Measurements from ENCODE around the gene C2orf78. TPM values are rescaled to one million over a fixed set of nuclear protein-coding genes. Genes with fewer than 3 reads are reported as not detected.

C2orf78 gene
- total RNA-seq, 1 experiment from 2014 or later = 0.39 TPM

- H3K27ac Mint-ChIP-seq = peak within 1 kb of the TSS; percentile 81
- H3K27me3 Mint-ChIP-seq (ENCODE audit: low read depth) = peaks cover 49% of the 10 kb centered on the region
- peaks cover 13% of the 10 kb centered on the region for H3K9me3 Mint-ChIP-seq
- ChIA-PET CTCF (interaction anchor here (1.0 to 1.6 kb wide), 6 partner anchors 10 to 383 kb away, joined by 3 to 11 read pairs (median 5); partner anchors contain the start of gene STAMBP), POLR2A (interaction anchor here (1.0 kb wide), 1 partner anchor 34 kb away, joined by 3 read pairs; no protein-coding TSS in a partner anchor)
- peaks cover 20% of the 10 kb centered on the region for H3K36me3 Mint-ChIP-seq
- H3K4me1 Mint-ChIP-seq = peaks cover 6% of the 10 kb centered on the region
- DNase-seq (ENCODE audit: low spot score) (peak; percentile 90), ATAC-seq (peak; percentile 98)
- H3K4me3 Mint-ChIP-seq = peak within 1 kb of the TSS; percentile 99
- TF ChIP-seq ZNF396 (CRISPR knock-in tag; IDR thresholded peaks at IDR 0.05; ENCODE audit: borderline replicate concordance) = peak; percentile 87; the same call in 1 of the 2 replicates
- TF ChIP-seq ZNF263 (CRISPR knock-in tag; IDR thresholded peaks at IDR 0.05; ENCODE audit: low read depth) = no peak
- TF ChIP-seq TEAD1 (CRISPR knock-in tag; IDR thresholded peaks at IDR 0.05) = no peak
- TF ChIP-seq, protein P1, sequence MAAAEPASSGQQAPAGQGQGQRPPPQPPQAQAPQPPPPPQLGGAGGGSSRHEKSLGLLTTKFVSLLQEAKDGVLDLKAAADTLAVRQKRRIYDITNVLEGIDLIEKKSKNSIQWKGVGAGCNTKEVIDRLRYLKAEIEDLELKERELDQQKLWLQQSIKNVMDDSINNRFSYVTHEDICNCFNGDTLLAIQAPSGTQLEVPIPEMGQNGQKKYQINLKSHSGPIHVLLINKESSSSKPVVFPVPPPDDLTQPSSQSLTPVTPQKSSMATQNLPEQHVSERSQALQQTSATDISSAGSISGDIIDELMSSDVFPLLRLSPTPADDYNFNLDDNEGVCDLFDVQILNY (CRISPR knock-in tag; IDR thresholded peaks at IDR 0.05) = no peak
- TF ChIP-seq FOXJ3 (CRISPR knock-in tag; IDR thresholded peaks at IDR 0.05; ENCODE audit: borderline replicate concordance) = peak; percentile 69; the same call in 1 of the 2 replicates
- TF ChIP-seq NR3C1 (CRISPR knock-in tag; conservative IDR thresholded peaks at IDR 0.05; ENCODE audit: low read depth) = no peak
- TF ChIP-seq HMGA2 (CRISPR knock-in tag; IDR thresholded peaks at IDR 0.05) = no peak
- TF ChIP-seq, protein P2, sequence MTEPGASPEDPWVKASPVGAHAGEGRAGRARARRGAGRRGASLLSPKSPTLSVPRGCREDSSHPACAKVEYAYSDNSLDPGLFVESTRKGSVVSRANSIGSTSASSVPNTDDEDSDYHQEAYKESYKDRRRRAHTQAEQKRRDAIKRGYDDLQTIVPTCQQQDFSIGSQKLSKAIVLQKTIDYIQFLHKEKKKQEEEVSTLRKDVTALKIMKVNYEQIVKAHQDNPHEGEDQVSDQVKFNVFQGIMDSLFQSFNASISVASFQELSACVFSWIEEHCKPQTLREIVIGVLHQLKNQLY (CRISPR knock-in tag; IDR thresholded peaks at IDR 0.05) = no peak
- no peak for TF ChIP-seq ZNF138 (CRISPR knock-in tag; conservative IDR thresholded peaks at IDR 0.05)
- TF ChIP-seq, protein P3, sequence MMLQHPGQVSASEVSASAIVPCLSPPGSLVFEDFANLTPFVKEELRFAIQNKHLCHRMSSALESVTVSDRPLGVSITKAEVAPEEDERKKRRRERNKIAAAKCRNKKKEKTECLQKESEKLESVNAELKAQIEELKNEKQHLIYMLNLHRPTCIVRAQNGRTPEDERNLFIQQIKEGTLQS (CRISPR knock-in tag; conservative IDR thresholded peaks at IDR 0.05) = no peak
- no peak for TF ChIP-seq KAT7 (CRISPR knock-in tag; IDR thresholded peaks at IDR 0.05; ENCODE audit: borderline replicate concordance)
- TF ChIP-seq ERG (CRISPR knock-in tag; IDR thresholded peaks at IDR 0.05) = peak; percentile 5; the same call in 1 of the 2 replicates
- TF ChIP-seq ZNF671 (CRISPR knock-in tag; IDR thresholded peaks at IDR 0.05) = no peak
- TF ChIP-seq ESRRA (CRISPR knock-in tag; IDR thresholded peaks at IDR 0.05; ENCODE audit: borderline replicate concordance) = no peak
- TF ChIP-seq IRF1 (CRISPR knock-in tag; IDR thresholded peaks at IDR 0.05) = no peak
- TF ChIP-seq GTF2I (CRISPR knock-in tag; conservative IDR thresholded peaks at IDR 0.05) = peak; percentile 33; the same call in 1 of the 2 replicates
- TF ChIP-seq, protein P4, sequence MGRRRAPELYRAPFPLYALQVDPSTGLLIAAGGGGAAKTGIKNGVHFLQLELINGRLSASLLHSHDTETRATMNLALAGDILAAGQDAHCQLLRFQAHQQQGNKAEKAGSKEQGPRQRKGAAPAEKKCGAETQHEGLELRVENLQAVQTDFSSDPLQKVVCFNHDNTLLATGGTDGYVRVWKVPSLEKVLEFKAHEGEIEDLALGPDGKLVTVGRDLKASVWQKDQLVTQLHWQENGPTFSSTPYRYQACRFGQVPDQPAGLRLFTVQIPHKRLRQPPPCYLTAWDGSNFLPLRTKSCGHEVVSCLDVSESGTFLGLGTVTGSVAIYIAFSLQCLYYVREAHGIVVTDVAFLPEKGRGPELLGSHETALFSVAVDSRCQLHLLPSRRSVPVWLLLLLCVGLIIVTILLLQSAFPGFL (CRISPR knock-in tag; IDR thresholded peaks at IDR 0.05; ENCODE audit: borderline replicate concordance) = no peak; the same call in 1 of the 2 replicates
- no peak for TF ChIP-seq ZNF121 (CRISPR knock-in tag; IDR thresholded peaks at IDR 0.05)
- TF ChIP-seq ZNF232 (CRISPR knock-in tag; IDR thresholded peaks at IDR 0.05) = no peak
- TF ChIP-seq ZNF416 (CRISPR knock-in tag; IDR thresholded peaks at IDR 0.05) = no peak
- peak; percentile 96 for TF ChIP-seq ETV6 (CRISPR knock-in tag; IDR thresholded peaks at IDR 0.05)
- no peak for TF ChIP-seq NFATC4 (CRISPR knock-in tag; IDR thresholded peaks at IDR 0.05)
- no peak for TF ChIP-seq OVOL2 (CRISPR knock-in tag; IDR thresholded peaks at IDR 0.05; ENCODE audit: borderline replicate concordance)
- no peak for TF ChIP-seq GRHL2 (CRISPR knock-in tag; IDR thresholded peaks at IDR 0.05; ENCODE audit: insufficient replicate concordance, severe bottlenecking)
- peak; percentile 43; the same call in 1 of the 2 replicates for TF ChIP-seq CREM (CRISPR knock-in tag; IDR thresholded peaks at IDR 0.05)
- no peak for TF ChIP-seq ZNF317 (CRISPR knock-in tag; IDR thresholded peaks at IDR 0.05; ENCODE audit: borderline replicate concordance, low read depth)
- no peak for TF ChIP-seq ATF2 (CRISPR knock-in tag; IDR thresholded peaks at IDR 0.05; ENCODE audit: borderline replicate concordance, low read depth)
- TF ChIP-seq, protein P5, sequence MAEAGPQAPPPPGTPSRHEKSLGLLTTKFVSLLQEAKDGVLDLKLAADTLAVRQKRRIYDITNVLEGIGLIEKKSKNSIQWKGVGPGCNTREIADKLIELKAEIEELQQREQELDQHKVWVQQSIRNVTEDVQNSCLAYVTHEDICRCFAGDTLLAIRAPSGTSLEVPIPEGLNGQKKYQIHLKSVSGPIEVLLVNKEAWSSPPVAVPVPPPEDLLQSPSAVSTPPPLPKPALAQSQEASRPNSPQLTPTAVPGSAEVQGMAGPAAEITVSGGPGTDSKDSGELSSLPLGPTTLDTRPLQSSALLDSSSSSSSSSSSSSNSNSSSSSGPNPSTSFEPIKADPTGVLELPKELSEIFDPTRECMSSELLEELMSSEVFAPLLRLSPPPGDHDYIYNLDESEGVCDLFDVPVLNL (CRISPR knock-in tag; IDR thresholded peaks at IDR 0.05; ENCODE audit: borderline replicate concordance, low read depth) = no peak
- TF ChIP-seq TCF7 (CRISPR knock-in tag; IDR thresholded peaks at IDR 0.05; ENCODE audit: low read depth) = no peak
- no peak for TF ChIP-seq ZBTB21 (CRISPR knock-in tag; IDR thresholded peaks at IDR 0.05; ENCODE audit: borderline replicate concordance)
Measured at GRCh38 chr2:73736855-73737779, 46.9 kb upstream of the C2orf78 start, which contains the start of gene TPRKB. Gene TPRKB, minus strand, starts transcription at chr2:73737345. Its CDS starts 2,776 bp downstream, at chr2:73734569.
